Calu3 (cell line): Measurements from ENCODE around the gene TNS2. TPM values are rescaled to one million over a fixed set of nuclear protein-coding genes. Genes with fewer than 3 reads are reported as not detected.

Experiments used
- BruUV-seq: library from RNA; stranded (reverse); fragments of 400-500 nt; replicated peaks from 2 replicates; lab custom pipeline; 2021; lab: Mats Ljungman, UMichigan
- CTCF ChIA-PET: fragments of 300-600 bp; sonication (Branson Sonifier 250); formaldehyde crosslinking; loops from one replicate; lab custom pipeline; 2022; ENCODE audit warnings: antibody characterized with exemption; lab: Charles Lee
- DNase-seq: peaks from one replicate; pipeline ENCODE4 v3.0.0; 2022
- H3K27ac Mint-ChIP-seq: one replicate; pipeline ENCODE4 v1.8.0; 2022; ENCODE audit warnings: mixed read lengths; ENCODE audit not compliant: unreplicated experiment
- H3K27me3 Mint-ChIP-seq: one replicate; pipeline ENCODE4 v1.8.0; 2022; ENCODE audit warnings: mixed read lengths; ENCODE audit not compliant: unreplicated experiment
- H3K36me3 Mint-ChIP-seq: one replicate; pipeline ENCODE4 v1.8.0; 2022; ENCODE audit warnings: mild to moderate bottlenecking, moderate library complexity, mixed read lengths; ENCODE audit not compliant: insufficient read depth, unreplicated experiment
- H3K4me1 Mint-ChIP-seq: one replicate; pipeline ENCODE4 v1.8.0; 2022; ENCODE audit warnings: mild to moderate bottlenecking, low read depth, mixed read lengths; ENCODE audit not compliant: unreplicated experiment
- H3K4me3 Mint-ChIP-seq: one replicate; pipeline ENCODE4 v1.8.0; 2022; ENCODE audit warnings: mild to moderate bottlenecking, low read depth, moderate library complexity, mixed read lengths; ENCODE audit not compliant: unreplicated experiment
- H3K9me3 Mint-ChIP-seq: one replicate; pipeline ENCODE4 v1.8.0; 2022; ENCODE audit warnings: low read depth, mixed read lengths; ENCODE audit not compliant: unreplicated experiment
- CTCF ChIP-seq: fragments of 200-600 bp; IDR thresholded peaks from one replicate; pipeline ENCODE4 v1.8.0; 2022; ENCODE audit warnings: antibody characterized with exemption; ENCODE audit not compliant: unreplicated experiment
- intact Hi-C: fragments of 100-400 bp; cut with micrococcal nuclease; formaldehyde crosslinking; loops from one replicate; pipeline ENCODE4 v1.10.0; 2022; ENCODE audit not compliant: unreplicated experiment
- total RNA-seq: library from RNA; stranded (reverse); gene quantifications from 2 replicates; pipeline ENCODE4 v1.2.3, GENCODE V29; 2022

Gene TNS2
- total RNA-seq, 1 experiment from 2014 or later, result 1.3 TPM

- no TSS peak for BruUV-seq
Observed at GRCh38 chr12:53097207-53097563, 47.3 kb downstream of the TNS2 start.

GRCh38 chr12:53097564-53098353 lies 47.9 kb downstream of the TNS2 start, which contains the start of gene IGFBP6:
IGFBP6 (plus strand) TSS chr12:53097667; CDS start chr12:53097718, 51 bp downstream.
- H3K4me3 Mint-ChIP-seq, result peak within 1 kb of the TSS; percentile 81
- TF ChIP-seq CTCF, result no peak
- no TSS peak for BruUV-seq
- intact Hi-C loops, result loop anchor here (2.0 kb wide), 1 partner anchor 31 kb away; no protein-coding TSS in a partner anchor
- peak within 1 kb of the TSS; percentile 84 for H3K27ac Mint-ChIP-seq
- DNase-seq, result peak; percentile 56
- CTCF ChIA-PET, result interaction anchor here (3.0 to 4.2 kb wide), 2 partner anchors 20 to 32 kb away, joined by 17 to 39 read pairs; partner anchors contain the start of gene SPRYD3
- no peaks in the 10 kb centered on the region for H3K9me3 Mint-ChIP-seq
- peaks cover 31% of the 10 kb centered on the region for H3K36me3 Mint-ChIP-seq
- peaks cover 32% of the 10 kb centered on the region for H3K4me1 Mint-ChIP-seq
- H3K27me3 Mint-ChIP-seq, result no peaks in the 10 kb centered on the region

More at GRCh38 chr12:53097207-53097563, 47.3 kb downstream of the TNS2 start:
- no peak for DNase-seq
- Mint-ChIP-seq H3K27ac (peak overlapping the region; percentile 8), H3K4me3 (peak overlapping the region; percentile 81), H3K27me3 (peaks cover 5% of the 10 kb centered on the region), H3K36me3 (peaks cover 31% of the 10 kb centered on the region), H3K9me3 (no peaks in the 10 kb centered on the region), H3K4me1 (peaks cover 26% of the 10 kb centered on the region)
- TF ChIP-seq CTCF, result no peak
- CTCF ChIA-PET, result interaction anchor here (3.0 to 4.2 kb wide), 2 partner anchors 19 to 31 kb away, joined by 17 to 39 read pairs; partner anchors contain the start of gene SPRYD3
- intact Hi-C loops, result no loop called here

- TF ChIP-seq CTCF, result no peak
- Mint-ChIP-seq H3K4me3 (peak overlapping the region; percentile 81), H3K27ac (peak overlapping the region; percentile 84), H3K9me3 (no peaks in the 10 kb centered on the region), H3K27me3 (no peaks in the 10 kb centered on the region), H3K4me1 (peaks cover 35% of the 10 kb centered on the region), H3K36me3 (peaks cover 31% of the 10 kb centered on the region)
- BruUV-seq, result no TSS peak
- peak; percentile 18 for DNase-seq
- intact Hi-C loops, result loop anchor here (2.0 kb wide), 1 partner anchor 32 kb away; no protein-coding TSS in a partner anchor
- CTCF ChIA-PET, result interaction anchor here (0.6 to 4.2 kb wide), 5 partner anchors 20 to 197 kb away, joined by 3 to 39 read pairs (median 3); partner anchors contain the start of genes PFDN5 and SPRYD3
Observed at GRCh38 chr12:53098354-53098981, 48.6 kb downstream of the TNS2 start.
